Prostate gland (tissue), 2 donors: Measurements from ENCODE around the gene DYSF.

Source experiments
- POLR2AphosphoS5 ChIP-seq: sonication (generic); formaldehyde crosslinking; IDR thresholded peaks from one replicate; pipeline ENCODE4 v1.6.1; 2017; ENCODE audit warnings: antibody characterized with exemption
- TF ChIP-seq, protein P1 (sequence below), 4 experiments: fragments of 200-600 bp in 2 of 4; fragments of 450-650 bp in 2 of 4; sonication (generic) in 2 of 4; IDR thresholded peaks; 1 replicate in 3 of 4; 2 replicates in 1 of 4; pipeline ENCODE4 v1.5.1; 2016 to 2019; ENCODE audit warnings: antibody characterized with exemption in 4 of 4, mild to moderate bottlenecking in 2 of 4, moderate library complexity in 2 of 4

DNA sequence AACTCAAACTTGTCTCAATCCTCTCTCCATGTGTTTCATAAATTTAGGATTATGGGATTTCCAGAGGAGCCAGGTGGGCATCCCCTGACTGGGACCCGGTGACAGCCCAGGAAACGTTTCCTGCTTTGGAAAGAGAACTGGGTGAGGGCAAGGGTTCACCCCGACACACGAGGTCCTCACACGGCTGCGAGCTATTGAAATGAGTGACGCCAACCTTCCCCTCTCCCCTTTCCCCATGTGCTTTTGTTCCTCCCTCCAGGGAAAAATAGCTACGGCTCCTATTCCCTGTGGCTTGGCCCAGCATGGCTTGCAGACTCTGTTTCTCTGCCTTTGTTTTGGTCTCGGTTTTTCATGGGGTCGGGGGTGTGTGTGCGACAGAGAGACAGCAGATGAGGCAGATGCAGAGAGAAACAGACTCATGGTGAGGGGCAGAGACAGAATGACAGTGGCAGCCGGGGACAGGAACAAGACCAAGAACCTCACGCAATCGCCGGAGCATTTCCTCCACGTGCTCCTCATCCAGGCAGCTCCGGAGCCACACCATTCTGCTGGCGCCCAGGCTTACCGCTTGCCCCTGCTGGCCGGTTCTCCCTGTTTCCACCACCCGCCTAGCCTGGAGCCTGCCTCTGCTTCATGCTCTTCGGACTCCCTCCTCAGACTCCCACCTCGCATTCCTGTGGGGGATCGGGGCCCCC, 238.5 kb downstream of the DYSF start:
- TF ChIP-seq, protein P1, sequence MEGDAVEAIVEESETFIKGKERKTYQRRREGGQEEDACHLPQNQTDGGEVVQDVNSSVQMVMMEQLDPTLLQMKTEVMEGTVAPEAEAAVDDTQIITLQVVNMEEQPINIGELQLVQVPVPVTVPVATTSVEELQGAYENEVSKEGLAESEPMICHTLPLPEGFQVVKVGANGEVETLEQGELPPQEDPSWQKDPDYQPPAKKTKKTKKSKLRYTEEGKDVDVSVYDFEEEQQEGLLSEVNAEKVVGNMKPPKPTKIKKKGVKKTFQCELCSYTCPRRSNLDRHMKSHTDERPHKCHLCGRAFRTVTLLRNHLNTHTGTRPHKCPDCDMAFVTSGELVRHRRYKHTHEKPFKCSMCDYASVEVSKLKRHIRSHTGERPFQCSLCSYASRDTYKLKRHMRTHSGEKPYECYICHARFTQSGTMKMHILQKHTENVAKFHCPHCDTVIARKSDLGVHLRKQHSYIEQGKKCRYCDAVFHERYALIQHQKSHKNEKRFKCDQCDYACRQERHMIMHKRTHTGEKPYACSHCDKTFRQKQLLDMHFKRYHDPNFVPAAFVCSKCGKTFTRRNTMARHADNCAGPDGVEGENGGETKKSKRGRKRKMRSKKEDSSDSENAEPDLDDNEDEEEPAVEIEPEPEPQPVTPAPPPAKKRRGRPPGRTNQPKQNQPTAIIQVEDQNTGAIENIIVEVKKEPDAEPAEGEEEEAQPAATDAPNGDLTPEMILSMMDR (IDR thresholded peaks at IDR 0.05): no peak
- no peak for TF ChIP-seq POLR2AphosphoS5
